ENCODE data around the gene VPS13D. TPM values are rescaled to one million over a fixed set of nuclear protein-coding genes. Genes with fewer than 3 reads are reported as not detected.

Gene VPS13D
- total and polyA plus RNA-seq, 2 experiments from 2014 or later, result 10.7 to 34.9 TPM

GRCh38 chr1:12320486-12320885 lies 90.7 kb downstream of the VPS13D start (continued):
- TF ChIP-seq REST (IDR thresholded peaks at IDR 0.05; ENCODE audit: unreplicated experiment) (no peak), ETS1 (IDR thresholded peaks at IDR 0.05) (no peak), ZNF331 (CRISPR knock-in tag; IDR thresholded peaks at IDR 0.05; ENCODE audit: low read depth) (no peak), JUNB (IDR thresholded peaks at IDR 0.05; ENCODE audit: unreplicated experiment) (no peak), ZNF114 (CRISPR knock-in tag; IDR thresholded peaks at IDR 0.05) (no peak), NANOG (IDR thresholded peaks at IDR 0.05; ENCODE audit: borderline replicate concordance) (no peak), CREB1 (CRISPR knock-in tag; IDR thresholded peaks at IDR 0.05; ENCODE audit: low read depth) (no peak), EZH2 (IDR thresholded peaks at IDR 0.05; ENCODE audit: low read depth, unreplicated experiment) (no peak), EZH2phosphoT487 (IDR thresholded peaks at IDR 0.05; ENCODE audit: unreplicated experiment) (no peak), STAT1 (IDR thresholded peaks at IDR 0.05; ENCODE audit: unreplicated experiment) (no peak)

GRCh38 chr1:12324423-12324822 lies 94.6 kb downstream of the VPS13D start:
- H3K36me3 Mint-ChIP-seq (ENCODE audit: low read depth), result peaks cover 12% of the 10 kb centered on the region
- no peak for ATAC-seq
- H3K4me1 ChIP-seq (ENCODE audit: insufficient read depth), result no peaks in the 10 kb centered on the region
- no peak overlapping the region for H3K27ac Mint-ChIP-seq
- H3K27me3 ChIP-seq (ENCODE audit: insufficient read depth), result no peaks in the 10 kb centered on the region
- H4K20me1 ChIP-seq (replicated peaks; ENCODE audit: insufficient read depth), result no peaks in the 10 kb centered on the region
- peaks cover 20% of the 10 kb centered on the region for H3K36me3 ChIP-seq (ENCODE audit: insufficient read depth)
- no peak overlapping the region for H3K27ac ChIP-seq (ENCODE audit: low read depth)
- no peaks in the 10 kb centered on the region for H3F3A ChIP-seq (replicated peaks; ENCODE audit: low read depth)
- no peak overlapping the region for H3K4me3 ChIP-seq
- no peaks in the 10 kb centered on the region for H3K79me2 ChIP-seq (replicated peaks; ENCODE audit: insufficient read depth)
- H3K4me1 Mint-ChIP-seq, result peaks cover 7% of the 10 kb centered on the region; the same call in 2 of the 3 replicates
- no peaks in the 10 kb centered on the region for H3K9me2 ChIP-seq (ENCODE audit: insufficient read depth)
- no peaks in the 10 kb centered on the region for H3K9me3 Mint-ChIP-seq
- H3K4me3 Mint-ChIP-seq, result no peak overlapping the region
- no peak for DNase-seq (ENCODE audit: low spot score)
- H3K27me3 Mint-ChIP-seq (ENCODE audit: insufficient read depth, low read depth, poor library complexity), result peaks cover 2% of the 10 kb centered on the region
- H3K4me2 ChIP-seq, result no peak overlapping the region
- H2AFZ ChIP-seq, result no peak overlapping the region
- TF ChIP-seq ZNF462 (CRISPR knock-in tag; IDR thresholded peaks at IDR 0.05), result no peak
- TF ChIP-seq JUNB (IDR thresholded peaks at IDR 0.05; ENCODE audit: unreplicated experiment), result no peak
- no peak for TF ChIP-seq EZH2phosphoT487 (IDR thresholded peaks at IDR 0.05; ENCODE audit: unreplicated experiment)
- no peak for TF ChIP-seq ZNF331 (CRISPR knock-in tag; IDR thresholded peaks at IDR 0.05; ENCODE audit: low read depth)
- no peak for TF ChIP-seq EZH2 (IDR thresholded peaks at IDR 0.05; ENCODE audit: low read depth, unreplicated experiment)
- TF ChIP-seq ZNF114 (CRISPR knock-in tag; IDR thresholded peaks at IDR 0.05), result no peak
- TF ChIP-seq POLR2AphosphoS5 (IDR thresholded peaks at IDR 0.05; ENCODE audit: low read depth), result no peak
- TF ChIP-seq ETS1 (IDR thresholded peaks at IDR 0.05), result no peak
- no peak for TF ChIP-seq NANOG (IDR thresholded peaks at IDR 0.05; ENCODE audit: borderline replicate concordance)

All from GM23338 (cell line).